22Rv1 (cell line): Measurements from ENCODE around the gene DYNLL2.

Source experiments
- H3K27ac ChIP-seq: fragments of 450-650 bp; 2 replicates; pipeline ENCODE4 v1.5.1; 2017
- CTCF ChIP-seq: fragments of 450-650 bp; IDR thresholded peaks from 2 replicates; pipeline ENCODE4 v1.5.1; 2017; ENCODE audit warnings: mild to moderate bottlenecking
- ZFX ChIP-seq: fragments of 450-650 bp; IDR thresholded peaks from 2 replicates; pipeline ENCODE4 v1.6.1; 2017; ENCODE audit warnings: antibody characterized with exemption, borderline replicate concordance

DYNLL2 gene

DNA sequence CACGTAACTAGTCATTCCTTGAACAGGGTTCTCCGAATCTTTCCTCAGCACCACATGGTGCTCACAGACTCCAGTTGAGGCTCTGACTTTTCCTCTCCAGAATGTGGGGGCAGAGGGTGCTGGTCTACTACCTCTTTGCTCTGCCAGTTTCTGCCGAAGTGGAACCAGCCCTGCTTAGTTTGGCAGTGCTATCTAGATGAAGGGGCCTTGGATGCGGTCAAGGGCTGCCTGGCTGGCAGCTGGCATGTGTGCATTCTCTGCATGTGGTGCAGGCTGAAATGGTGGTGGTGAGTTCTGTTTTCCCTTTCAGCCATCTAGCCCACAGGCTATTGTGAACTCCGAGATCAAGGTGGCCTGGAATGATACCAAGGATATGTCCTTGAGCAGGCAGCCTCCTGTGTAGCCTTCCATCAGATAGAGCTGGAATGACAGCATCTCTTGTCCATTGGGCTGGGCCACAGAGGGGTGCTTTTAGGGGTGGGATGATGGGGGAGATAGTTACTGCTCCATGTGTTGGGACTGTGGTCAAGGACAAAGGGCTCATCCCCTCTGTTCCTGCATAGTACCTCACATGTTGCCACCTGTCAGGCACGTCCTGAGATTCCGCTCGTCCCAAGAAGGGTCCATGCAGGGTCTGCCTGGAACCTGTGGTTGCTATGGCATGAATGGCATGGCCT is 2.0 kb downstream of the DYNLL2 start:
- TF ChIP-seq ZFX: no peak
- 0 out of 2 replicates have a peak, but pooled peaks have one; percentile 21 for TF ChIP-seq CTCF

DNA sequence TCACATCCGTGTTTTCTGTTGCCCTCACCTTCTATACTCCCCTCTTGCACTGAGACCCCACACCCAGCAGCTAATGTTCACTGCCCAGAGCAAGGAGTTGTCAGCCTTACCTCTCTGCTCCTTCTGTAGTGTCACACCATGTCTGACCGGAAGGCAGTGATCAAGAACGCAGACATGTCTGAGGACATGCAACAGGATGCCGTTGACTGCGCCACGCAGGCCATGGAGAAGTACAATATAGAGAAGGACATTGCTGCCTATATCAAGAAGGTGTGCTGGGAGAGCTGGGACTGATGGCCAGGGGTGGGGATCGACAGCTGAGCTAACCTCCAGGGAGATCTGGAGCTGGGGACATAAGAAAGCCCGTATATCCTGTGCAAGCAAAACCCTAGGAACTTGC is 3.7 kb downstream of the DYNLL2 start:
- no peak for TF ChIP-seq CTCF
- no peak for TF ChIP-seq ZFX
- no peak overlapping the region for H3K27ac ChIP-seq

More for the DNA sequence above, 2.0 kb downstream of the DYNLL2 start:
- H3K27ac ChIP-seq: peak overlapping the region; percentile 79

GRCh38 chr17:58088624-58089023 is 5.4 kb downstream of the DYNLL2 start:
- no peak for TF ChIP-seq CTCF
- TF ChIP-seq ZFX: no peak
- H3K27ac ChIP-seq: no peak overlapping the region

GRCh38 chr17:58089111-58089510 is 5.9 kb downstream of the DYNLL2 start:
- no peak for TF ChIP-seq ZFX
- TF ChIP-seq CTCF: no peak

GRCh38 chr17:58091024-58091567 is 7.9 kb downstream of the DYNLL2 start:
- TF ChIP-seq ZFX (no peak), CTCF (no peak)
- no peak overlapping the region for H3K27ac ChIP-seq

More at GRCh38 chr17:58089111-58089510, 5.9 kb downstream of the DYNLL2 start:
- no peak overlapping the region for H3K27ac ChIP-seq

GRCh38 chr17:58092101-58092796 is 9.0 kb downstream of the DYNLL2 start:
- no peak overlapping the region for H3K27ac ChIP-seq
- TF ChIP-seq CTCF (no peak), ZFX (no peak)
